H1 (cell line): ENCODE data around the gene SNX30. TPM values are rescaled to one million over a fixed set of nuclear protein-coding genes. Genes with fewer than 3 reads are reported as not detected.

Experiments
- CTCF ChIA-PET: fragments of 300-600 bp; sonication (Branson Sonifier 250); formaldehyde crosslinking; loops from one replicate; lab custom pipeline; 2021; ENCODE audit not compliant: partially characterized antibody; lab: Charles Lee
- POLR2A ChIA-PET: fragments of 300-600 bp; sonication (Branson Sonifier 250); formaldehyde crosslinking; loops from one replicate; lab custom pipeline; 2021; ENCODE audit warnings: inconsistent platforms; ENCODE audit not compliant: partially characterized antibody; lab: Charles Lee
- DNase-seq, 2 experiments: peaks; one replicate each; pipeline versions ENCODE4 v3.0.0 to v3.0.0-alpha.2; 2010 to 2022; ENCODE audit warnings: low spot score in 2 of 2, low read depth in 1 of 2, mixed read lengths in 1 of 2
- FAIRE-seq: peaks from 2 replicates; lab custom pipeline; 2011; peaks lifted over from hg19 to GRCh38; lab: Jason Lieb, UNC
- H2AFZ ChIP-seq: 2 replicates; pipeline ENCODE4 v1.8.1; 2012; ENCODE audit warnings: low read length, inconsistent platforms
- H2AK5ac ChIP-seq: 2 replicates; pipeline ENCODE4 v1.6.1; 2013; ENCODE audit warnings: low read depth, low read length
- H2BK120ac ChIP-seq: replicated peaks from 2 replicates; pipeline ENCODE3; 2013; ENCODE audit warnings: low read depth, low read length, inconsistent platforms
- H2BK12ac ChIP-seq: 2 replicates; pipeline ENCODE4 v1.6.1; 2013; ENCODE audit warnings: low read depth, low read length
- H2BK15ac ChIP-seq: 2 replicates; pipeline ENCODE4 v1.6.1; 2013; ENCODE audit warnings: low read length
- H2BK20ac ChIP-seq: 2 replicates; pipeline ENCODE4 v1.6.1; 2013; ENCODE audit warnings: low read length
- H2BK5ac ChIP-seq: 2 replicates; pipeline ENCODE4 v1.6.1; 2013; ENCODE audit warnings: low read depth, low read length
- H3K14ac ChIP-seq: 2 replicates; pipeline ENCODE4 v1.6.1; 2013; ENCODE audit warnings: inconsistent platforms; ENCODE audit not compliant: insufficient read length
- H3K18ac ChIP-seq: 2 replicates; pipeline ENCODE4 v1.6.1; 2013; ENCODE audit warnings: low read length; ENCODE audit errors: extremely low read depth
- H3K23ac ChIP-seq: 2 replicates; pipeline ENCODE4 v1.6.1; 2013; ENCODE audit warnings: inconsistent platforms; ENCODE audit not compliant: insufficient read length
- H3K23me2 ChIP-seq: 2 replicates; pipeline ENCODE4 v1.6.1; 2013; ENCODE audit warnings: low read depth, low read length
- H3K27ac ChIP-seq: 2 replicates; pipeline ENCODE4 v1.6.1; 2011; ENCODE audit warnings: low read depth, low read length, inconsistent platforms
- H3K27me3 ChIP-seq, 4 experiments: replicated peaks in 1 of 4; 1 replicate in 1 of 4; 2 replicates in 3 of 4; pipeline versions ENCODE4 v1.6.1 to v1.8.1; 2011 to 2013; ENCODE audit warnings: low read length in 3 of 4, mild to moderate bottlenecking in 3 of 4, inconsistent platforms in 2 of 4, mixed read lengths in 2 of 4, moderate library complexity in 1 of 4; ENCODE audit not compliant: control insufficient read depth in 3 of 4, insufficient read depth in 3 of 4; ENCODE audit errors: extremely low read depth in 1 of 4
- H3K36me3 ChIP-seq, 4 experiments: 2 replicates each; pipeline versions ENCODE4 v1.6.1 to v1.8.1; 2011 to 2013; ENCODE audit warnings: mild to moderate bottlenecking in 4 of 4, low read length in 3 of 4, moderate library complexity in 2 of 4, control low read depth in 1 of 4, inconsistent platforms in 1 of 4; ENCODE audit not compliant: insufficient read depth in 4 of 4, control insufficient read depth in 2 of 4
- H3K4ac ChIP-seq: replicated peaks from 2 replicates; pipeline ENCODE3; 2013; ENCODE audit warnings: low read length, low read depth, mixed read lengths, inconsistent platforms; ENCODE audit not compliant: insufficient read length
- H3K4me1 ChIP-seq, 4 experiments: replicated peaks in 1 of 4; 1 replicate in 1 of 4; 2 replicates in 3 of 4; pipeline versions ENCODE4 v1.6.1 to v1.8.1; 2011 to 2013; ENCODE audit warnings: low read length in 3 of 4, inconsistent platforms in 2 of 4, mixed read lengths in 1 of 4; ENCODE audit not compliant: insufficient read depth in 4 of 4, control insufficient read depth in 3 of 4
- H3K4me2 ChIP-seq, 2 experiments: 2 replicates each; pipeline versions ENCODE4 v1.6.1 to v1.8.1; 2011 to 2013; ENCODE audit warnings: low read depth in 2 of 2, low read length in 2 of 2, control low read depth in 1 of 2, inconsistent platforms in 1 of 2, mild to moderate bottlenecking in 1 of 2; ENCODE audit not compliant: insufficient read depth in 1 of 2
- H3K4me3 ChIP-seq, 4 experiments: fragments of 200-600, 300-600 bp in 1 of 4; sonication (generic), shearing (Covaris generic), sonication (Bioruptor Twin) in 1 of 4; 2 replicates each; pipeline versions ENCODE4 v1.5.1 to v1.8.1; 2011 to 2016; ENCODE audit warnings: low read length in 4 of 4, low read depth in 3 of 4, control low read depth in 2 of 4, inconsistent platforms in 2 of 4, mild to moderate bottlenecking in 2 of 4, mixed read lengths in 1 of 4, moderate library complexity in 1 of 4; ENCODE audit not compliant: insufficient read depth in 2 of 4; ENCODE audit errors: extremely low read depth in 1 of 4
- H3K56ac ChIP-seq: replicated peaks from 2 replicates; pipeline ENCODE3; 2013; ENCODE audit warnings: low read depth, mild to moderate bottlenecking, mixed read lengths, low read length, inconsistent platforms; ENCODE audit not compliant: insufficient read length
- H3K79me1 ChIP-seq: 2 replicates; pipeline ENCODE4 v1.6.1; 2013; ENCODE audit warnings: low read depth, low read length, control low read depth
- H3K79me2 ChIP-seq, 2 experiments: 2 replicates each; pipeline versions ENCODE4 v1.6.1 to v1.8.1; 2012 to 2013; ENCODE audit warnings: low read length in 2 of 2, mild to moderate bottlenecking in 2 of 2, inconsistent platforms in 1 of 2; ENCODE audit not compliant: insufficient read depth in 2 of 2, control insufficient read depth in 1 of 2
- H3K9ac ChIP-seq, 4 experiments: replicated peaks in 1 of 4; 1 replicate in 1 of 4; 2 replicates in 3 of 4; pipeline versions ENCODE4 v1.6.1 to v1.8.1; 2011 to 2013; ENCODE audit warnings: low read depth in 3 of 4, low read length in 3 of 4, control low read depth in 2 of 4, mild to moderate bottlenecking in 2 of 4, moderate library complexity in 2 of 4, inconsistent platforms in 1 of 4; ENCODE audit errors: extremely low read depth in 1 of 4
- H3K9me3 ChIP-seq, 2 experiments: 2 replicates each; pipeline versions ENCODE4 v1.6.1 to v1.8.1; 2012 to 2013; ENCODE audit warnings: mild to moderate bottlenecking in 2 of 2, moderate library complexity in 2 of 2, control low read depth in 1 of 2, inconsistent platforms in 1 of 2, low read depth in 1 of 2, low read length in 1 of 2, mixed read lengths in 1 of 2; ENCODE audit not compliant: insufficient read depth in 2 of 2
- H4K20me1 ChIP-seq, 2 experiments: replicated peaks in 1 of 2; 2 replicates each; pipeline versions ENCODE3 to v1.8.1; 2011 to 2013; ENCODE audit warnings: inconsistent platforms in 2 of 2, low read length in 2 of 2, mild to moderate bottlenecking in 1 of 2; ENCODE audit not compliant: insufficient read depth in 2 of 2, control insufficient read depth in 1 of 2
- H4K5ac ChIP-seq: 2 replicates; pipeline ENCODE4 v1.6.1; 2013; ENCODE audit warnings: low read length, low read depth, mixed read lengths, inconsistent platforms; ENCODE audit not compliant: insufficient read length
- H4K8ac ChIP-seq: 2 replicates; pipeline ENCODE4 v1.8.0; 2013; ENCODE audit warnings: mild to moderate bottlenecking, moderate library complexity, low read length, inconsistent platforms; ENCODE audit not compliant: insufficient read depth; ENCODE audit errors: extremely low read depth
- H4K91ac ChIP-seq: replicated peaks from 2 replicates; pipeline ENCODE3; 2013; ENCODE audit warnings: low read length, mixed read lengths, inconsistent platforms; ENCODE audit not compliant: insufficient read length
- BACH1 ChIP-seq: IDR thresholded peaks from 2 replicates; pipeline ENCODE4 v1.6.1; 2012; ENCODE audit warnings: low read length, improper control_type of control experiment
- CEBPB ChIP-seq: IDR thresholded peaks from 2 replicates; pipeline ENCODE4 v1.6.1; 2012; ENCODE audit warnings: low read depth, low read length
- CREB1 ChIP-seq: IDR thresholded peaks from 2 replicates; pipeline ENCODE4 v1.6.1; 2012; ENCODE audit warnings: inconsistent platforms
- EGR1 ChIP-seq: IDR thresholded peaks from 2 replicates; pipeline ENCODE4 v1.6.1; 2011; ENCODE audit warnings: low read depth, low read length, borderline replicate concordance
- FOSL1 ChIP-seq: IDR thresholded peaks from 2 replicates; pipeline ENCODE4 v1.6.1; 2011; ENCODE audit warnings: mild to moderate bottlenecking, low read depth, low read length, moderate library complexity; ENCODE audit not compliant: insufficient read depth
- GABPA ChIP-seq: IDR thresholded peaks from 2 replicates; pipeline ENCODE4 v1.6.1; 2011; ENCODE audit warnings: mild to moderate bottlenecking, low read length, moderate library complexity, borderline replicate concordance; ENCODE audit not compliant: insufficient read depth
- HDAC2 ChIP-seq, 2 experiments: fragments of 300-600 bp in 1 of 2; sonication (generic) in 1 of 2; IDR thresholded peaks; 2 replicates each; pipeline ENCODE4 v1.6.1; 2011 to 2012; ENCODE audit warnings: low read depth in 2 of 2, low read length in 2 of 2, mild to moderate bottlenecking in 2 of 2, moderate library complexity in 2 of 2, borderline replicate concordance in 1 of 2, inconsistent platforms in 1 of 2
- MAX ChIP-seq: IDR thresholded peaks from 2 replicates; pipeline ENCODE4 v1.6.1; 2012; ENCODE audit warnings: inconsistent platforms
- NRF1 ChIP-seq: IDR thresholded peaks from 2 replicates; pipeline ENCODE4 v1.6.1; 2011; ENCODE audit warnings: mild to moderate bottlenecking, low read depth, low read length, improper control_type of control experiment
- POLR2A ChIP-seq, 2 experiments: IDR thresholded peaks; 1 replicate in 1 of 2; 2 replicates in 1 of 2; pipeline ENCODE4 v1.6.1; 2011; ENCODE audit warnings: low read depth in 2 of 2, low read length in 2 of 2, mild to moderate bottlenecking in 2 of 2; ENCODE audit errors: control extremely low read depth in 1 of 2
- SAP30 ChIP-seq: fragments of 300-600 bp; sonication (generic); IDR thresholded peaks from 2 replicates; pipeline ENCODE4 v1.7.1; 2012; ENCODE audit warnings: low read length, moderate library complexity, mild to moderate bottlenecking, inconsistent platforms; ENCODE audit not compliant: insufficient read depth, insufficient replicate concordance
- SP1 ChIP-seq: IDR thresholded peaks from 2 replicates; pipeline ENCODE4 v1.6.1; 2011; ENCODE audit warnings: low read depth, low read length
- TAF1 ChIP-seq: IDR thresholded peaks from 2 replicates; pipeline ENCODE4 v1.6.1; 2011; ENCODE audit warnings: mild to moderate bottlenecking, low read depth, low read length
- TBP ChIP-seq: IDR thresholded peaks from 2 replicates; pipeline ENCODE4 v1.6.1; 2011; ENCODE audit warnings: low read depth, low read length, improper control_type of control experiment
- TCF12 ChIP-seq: IDR thresholded peaks from 2 replicates; pipeline ENCODE4 v1.6.1; 2011; ENCODE audit warnings: low read depth, mild to moderate bottlenecking, low read length
- WGBS, 2 experiments: shearing (Covaris generic) in 1 of 2; methylation state at CpG; one replicate each; pipeline versions ENCODE4 v1.1.6 to v1.1.7; 2013 to 2015; ENCODE audit warnings: low lambda C conversion rate in 2 of 2, mixed read lengths in 2 of 2, inconsistent platforms in 1 of 2, low coverage in 1 of 2, missing lambda C conversion rate in 1 of 2; ENCODE audit not compliant: insufficient replicate concordance in 2 of 2, insufficient coverage in 1 of 2, insufficient read length in 1 of 2; ENCODE audit errors: extremely low coverage in 1 of 2, missing lambda C conversion rate in 1 of 2; 5-methylcytosine and 5-hydroxymethylcytosine counted together
- polyA plus RNA-seq, 7 experiments: library from polyadenylated mRNA; depleted of rRNA in 3 of 7; stranded (reverse) in 5 of 7; unstranded in 2 of 7; fragments of >200 nt in 5 of 7; fragments of 200-250 nt in 2 of 7; gene quantifications; 1 replicate in 5 of 7; 2 replicates in 1 of 7; 4 replicates in 1 of 7; pipeline versions ENCODE4 v1.2.1 to v1.2.3, GENCODE V29; 2011 to 2013; ENCODE audit warnings: missing spikeins in 2 of 7, mixed read lengths in 2 of 7
- total RNA-seq: library from RNA; stranded (reverse); fragmentation: NEBNext Ultra II Directional; extraction: Animal tissue kit (Norgen Biotek cat#: 25700); gene quantifications from 2 replicates; pipeline ENCODE4 v1.2.1, GENCODE V29; 2021

SNX30 gene
- total and polyA plus RNA-seq, 2 of the 8 experiments (the other 6 are each of a cell fraction or from before 2014, with no cell fraction given), result 4.0 to 12.2 TPM

- CTCF ChIA-PET, result interaction anchor here (1.1 to 1.5 kb wide), 3 partner anchors 11 to 161 kb away, joined by 3 read pairs; no protein-coding TSS in a partner anchor
- no peak overlapping the region for H3K27ac ChIP-seq
Measured at GRCh38 chr9:112726428-112726827, 24.1 kb upstream of the SNX30 start.

More at GRCh38 chr9:112726428-112726827, 24.1 kb upstream of the SNX30 start:
- H3K36me3 ChIP-seq, result no peaks in the 10 kb centered on the region
- H4K5ac ChIP-seq, result no peak overlapping the region
- H2BK12ac ChIP-seq, result no peak overlapping the region
- no peak overlapping the region for H2BK120ac ChIP-seq
- H3K18ac ChIP-seq, result no peak overlapping the region
- H3K56ac ChIP-seq, result no peak overlapping the region
- H3K4me3 ChIP-seq, result no peak overlapping the region
- H3K14ac ChIP-seq, result no peak overlapping the region
- H3K79me1 ChIP-seq, result no peaks in the 10 kb centered on the region
- no peak overlapping the region for H2BK20ac ChIP-seq
- no peak overlapping the region for H3K4me2 ChIP-seq
- no peaks in the 10 kb centered on the region for H4K20me1 ChIP-seq
- H3K9me3 ChIP-seq, result no peaks in the 10 kb centered on the region
- no peak for FAIRE-seq
- no peaks in the 10 kb centered on the region for H3K4me1 ChIP-seq
- TF ChIP-seq POLR2A (IDR thresholded peaks at IDR 0.05; ENCODE audit: control extremely low read depth in 1 of 2, low read depth in 2 of 2, low read length in 2 of 2) (no peak), CREB1 (no peak), EGR1 (no peak), SP1 (no peak), MAX (no peak), BACH1 (no peak), HDAC2 (IDR thresholded peaks at IDR 0.05; ENCODE audit: borderline replicate concordance in 1 of 2, low read depth in 2 of 2, low read length in 2 of 2) (no peak), CEBPB (no peak), SAP30 (no peak), FOSL1 (no peak), TCF12 (no peak), NRF1 (no peak), TAF1 (no peak), TBP (no peak), GABPA (no peak)
- H3K23me2 ChIP-seq, result no peaks in the 10 kb centered on the region
- no peak overlapping the region for H3K9ac ChIP-seq
- no peak overlapping the region for H4K91ac ChIP-seq
- DNase-seq, result no peak
- H2BK15ac ChIP-seq, result no peak overlapping the region
- 99% methylated on average over 4 of the region's 4 CpGs; no CpG with 5 or more reads in 1 of the 2 experiments for WGBS, 2 experiments
- H4K8ac ChIP-seq, result no peak overlapping the region
- no peak overlapping the region for H3K4ac ChIP-seq
- H2BK5ac ChIP-seq, result no peak overlapping the region
- no peak overlapping the region for H2AFZ ChIP-seq
- no peaks in the 10 kb centered on the region for H3K79me2 ChIP-seq
- POLR2A ChIA-PET, result interaction anchor here (0.9 to 1.5 kb wide), 2 partner anchors 8 to 9 kb away, joined by 3 to 4 read pairs; partner anchors contain the start of gene INIP
- no peak overlapping the region for H2AK5ac ChIP-seq
- H3K23ac ChIP-seq, result no peak overlapping the region
- no peaks in the 10 kb centered on the region for H3K27me3 ChIP-seq
